ENCODE data around the gene EXOC6.

- TF ChIP-seq CTCF (conservative IDR thresholded peaks at IDR 0.05), result no peak
- TF ChIP-seq EZH2 (IDR thresholded peaks at IDR 0.05; ENCODE audit: low read depth), result no peak
These were observed 21.8 kb upstream of the EXOC6 start for GRCh38 chr10:92826504-92826903.

Data from PC-9 (cell line).